Stimulated activated CD8-positive, alpha-beta memory T cell treated with anti-CD3 and anti-CD28 coated beads, Interleukin-7, amount 100 ng/mL, for 4 hours (primary cell): ENCODE data around the gene MFSD2B.
"Not testable (repeated sequence)": the region's sequence is repeated elsewhere in the genome, so short reads cannot be mapped to it uniquely, and the experiment has no call there.

Experiments
- DNase-seq, 2 donors: peaks; one replicate each; pipeline ENCODE4 v3.0.0-alpha.2; 2020; ENCODE audit warnings: low read depth in 2 of 2

MFSD2B gene

GRCh38 chr2:24019729-24020128, 9.8 kb downstream of the MFSD2B start:
- no peak for DNase-seq

- no peak for DNase-seq
Measured at GRCh38 chr2:24020244-24020643, 10.4 kb downstream of the MFSD2B start.

GRCh38 chr2:24021122-24021998, 11.5 kb downstream of the MFSD2B start:
- DNase-seq, result no peak

GRCh38 chr2:24022324-24022974, 12.6 kb downstream of the MFSD2B start:
- no peak for DNase-seq

GRCh38 chr2:24022975-24023575, 13.2 kb downstream of the MFSD2B start:
- DNase-seq, result no peak

GRCh38 chr2:24024018-24024417, 14.1 kb downstream of the MFSD2B start:
- DNase-seq, result no peak

- DNase-seq, result no peak
Measured at GRCh38 chr2:24024996-24025663, 15.2 kb downstream of the MFSD2B start.

- DNase-seq, result no peak
Measured at GRCh38 chr2:24026233-24026632, 16.3 kb downstream of the MFSD2B start.

GRCh38 chr2:24038786-24039499, 29.1 kb downstream of the MFSD2B start:
- no peak for DNase-seq

GRCh38 chr2:24040511-24040910, 30.6 kb downstream of the MFSD2B start:
- no peak for DNase-seq

GRCh38 chr2:24043133-24043532, 33.2 kb downstream of the MFSD2B start:
- not testable (repeated sequence) for DNase-seq

GRCh38 chr2:24045511-24046508, 35.9 kb downstream of the MFSD2B start:
- no peak for DNase-seq

- no peak for DNase-seq
Measured at GRCh38 chr2:24046599-24046929, 36.7 kb downstream of the MFSD2B start.

GRCh38 chr2:24046930-24047702, 37.2 kb downstream of the MFSD2B start, which contains the start of gene WDCP:
Gene WDCP, minus strand, starts transcription at chr2:24047391. Its CDS starts 7,897 bp downstream, at chr2:24039494.
- peak; percentile 91 to 94 for DNase-seq

- DNase-seq, result no peak
Measured at GRCh38 chr2:24047703-24048033, 37.8 kb downstream of the MFSD2B start.

- no peak for DNase-seq
Measured at GRCh38 chr2:24048769-24049484, 39.0 kb downstream of the MFSD2B start.

GRCh38 chr2:24049485-24050021, 39.7 kb downstream of the MFSD2B start, which contains the start of gene FKBP1B:
Gene FKBP1B, plus strand, starts transcription at chr2:24049741. Its CDS starts 109 bp downstream, at chr2:24049850.
- peak; percentile 11 to 53 for DNase-seq
